ENCODE results near the gene PHKA2. TPM values are rescaled to one million over a fixed set of nuclear protein-coding genes. Genes with fewer than 3 reads are reported as not detected.

Gene PHKA2
- total RNA-seq, 4 donors from 2014 or later: 17.4 to 30.0 (median 20.2) TPM

- H3K27ac ChIP-seq: no peak overlapping the region
- intact Hi-C loops (cut with DNase I): loop anchor here (10.0 kb wide), 1 partner anchor 477 kb away; no protein-coding TSS in a partner anchor
- 95 to 100% methylated on average over 3 to 9 of the region's 9 CpGs for WGBS, 2 donors
- H3K27me3 ChIP-seq: no peaks in the 10 kb centered on the region
- TF ChIP-seq, protein P1, sequence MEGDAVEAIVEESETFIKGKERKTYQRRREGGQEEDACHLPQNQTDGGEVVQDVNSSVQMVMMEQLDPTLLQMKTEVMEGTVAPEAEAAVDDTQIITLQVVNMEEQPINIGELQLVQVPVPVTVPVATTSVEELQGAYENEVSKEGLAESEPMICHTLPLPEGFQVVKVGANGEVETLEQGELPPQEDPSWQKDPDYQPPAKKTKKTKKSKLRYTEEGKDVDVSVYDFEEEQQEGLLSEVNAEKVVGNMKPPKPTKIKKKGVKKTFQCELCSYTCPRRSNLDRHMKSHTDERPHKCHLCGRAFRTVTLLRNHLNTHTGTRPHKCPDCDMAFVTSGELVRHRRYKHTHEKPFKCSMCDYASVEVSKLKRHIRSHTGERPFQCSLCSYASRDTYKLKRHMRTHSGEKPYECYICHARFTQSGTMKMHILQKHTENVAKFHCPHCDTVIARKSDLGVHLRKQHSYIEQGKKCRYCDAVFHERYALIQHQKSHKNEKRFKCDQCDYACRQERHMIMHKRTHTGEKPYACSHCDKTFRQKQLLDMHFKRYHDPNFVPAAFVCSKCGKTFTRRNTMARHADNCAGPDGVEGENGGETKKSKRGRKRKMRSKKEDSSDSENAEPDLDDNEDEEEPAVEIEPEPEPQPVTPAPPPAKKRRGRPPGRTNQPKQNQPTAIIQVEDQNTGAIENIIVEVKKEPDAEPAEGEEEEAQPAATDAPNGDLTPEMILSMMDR (IDR thresholded peaks at IDR 0.05): no peak
- no peak for TF ChIP-seq POLR2A (IDR thresholded peaks at IDR 0.05)
- H3K4me1 ChIP-seq: peaks cover 0 to 15% of the 10 kb centered on the region in 2 donors
- H3K36me3 ChIP-seq: no peaks in the 10 kb centered on the region
- H3K9me3 ChIP-seq: no peaks in the 10 kb centered on the region
- DNase-seq: no peak
- H3K4me3 ChIP-seq (replicated peaks in 1 of 3): no peak overlapping the region
These were observed 92.4 kb downstream of the PHKA2 start for GRCh38 chrX:18891548-18891945.

DNA sequence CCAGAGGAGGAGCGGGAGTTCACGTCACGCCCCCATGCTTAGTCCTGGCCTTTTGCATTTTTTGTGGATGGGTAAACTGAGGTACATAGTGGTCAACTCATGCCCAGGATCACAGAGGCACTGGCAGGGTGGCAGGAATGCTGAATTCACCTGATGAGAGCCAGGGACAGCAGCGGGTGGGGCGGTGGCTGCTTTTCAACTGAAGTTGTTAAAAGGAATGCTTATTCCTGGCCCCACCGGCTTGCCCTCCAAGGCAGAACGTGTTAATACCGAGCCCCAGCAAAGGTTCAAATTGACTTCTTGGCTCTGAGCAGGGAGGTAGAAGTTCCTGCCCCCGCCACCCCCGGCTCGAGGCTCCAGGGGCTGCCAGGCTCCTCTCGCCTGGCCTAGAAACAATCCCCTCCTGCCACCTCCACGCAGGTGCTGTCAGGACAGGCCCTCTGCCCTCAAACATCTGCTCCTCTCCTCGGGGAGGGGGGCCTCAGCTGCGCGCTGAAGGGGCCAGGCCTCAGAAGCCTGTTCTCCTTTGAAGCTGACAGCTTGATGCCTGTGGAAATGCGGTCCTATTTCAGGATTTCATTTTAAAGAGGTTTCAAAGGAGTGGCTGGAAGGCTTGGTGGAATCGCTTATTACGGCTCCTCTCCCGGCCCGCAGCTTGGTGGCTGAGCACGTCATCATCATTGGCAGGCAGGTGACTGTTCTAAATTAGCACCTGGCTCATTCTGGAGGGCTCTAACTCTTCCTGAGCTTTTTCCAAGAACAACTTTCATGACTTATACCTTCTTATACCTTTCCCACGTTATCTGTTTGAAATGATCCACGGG lies 93.0 kb downstream of the PHKA2 start:
- H3K36me3 ChIP-seq: no peaks in the 10 kb centered on the region
- WGBS, 2 donors: 89 to 98% methylated on average over 10 to 13 of the region's 24 CpGs
- H3K9me3 ChIP-seq: no peaks in the 10 kb centered on the region
- no peak for TF ChIP-seq POLR2A (IDR thresholded peaks at IDR 0.05)
- TF ChIP-seq, protein P1 (IDR thresholded peaks at IDR 0.05): no peak
- H3K4me1 ChIP-seq: peaks cover 0 to 18% of the 10 kb centered on the region in 2 donors
- no peak for DNase-seq
- no peak overlapping the region for H3K4me3 ChIP-seq (replicated peaks in 1 of 3)
- no peaks in the 10 kb centered on the region for H3K27me3 ChIP-seq
- H3K27ac ChIP-seq: no peak overlapping the region
- intact Hi-C loops (cut with DNase I): loop anchor here (10.0 kb wide), 1 partner anchor 476 kb away; no protein-coding TSS in a partner anchor

GRCh38 chrX:18890049-18890381 lies 93.9 kb downstream of the PHKA2 start:
- Histone ChIP-seq H3K27ac (no peak overlapping the region), H3K4me3 (replicated peaks in 1 of 3) (no peak overlapping the region), H3K4me1 (peaks cover 0 to 24% of the 10 kb centered on the region in 2 donors), H3K36me3 (no peaks in the 10 kb centered on the region), H3K9me3 (no peaks in the 10 kb centered on the region), H3K27me3 (no peaks in the 10 kb centered on the region)
- whole genome bisulfite sequencing, 2 donors: 87 to 96% methylated on average over 3 to 5 of the region's 7 CpGs
- no peak for DNase-seq
- no peak for TF ChIP-seq POLR2A (IDR thresholded peaks at IDR 0.05)
- TF ChIP-seq, protein P1 (IDR thresholded peaks at IDR 0.05): no peak
- intact Hi-C loops (cut with DNase I): loop anchor here (10.0 kb wide), 1 partner anchor 475 kb away; no protein-coding TSS in a partner anchor

DNA sequence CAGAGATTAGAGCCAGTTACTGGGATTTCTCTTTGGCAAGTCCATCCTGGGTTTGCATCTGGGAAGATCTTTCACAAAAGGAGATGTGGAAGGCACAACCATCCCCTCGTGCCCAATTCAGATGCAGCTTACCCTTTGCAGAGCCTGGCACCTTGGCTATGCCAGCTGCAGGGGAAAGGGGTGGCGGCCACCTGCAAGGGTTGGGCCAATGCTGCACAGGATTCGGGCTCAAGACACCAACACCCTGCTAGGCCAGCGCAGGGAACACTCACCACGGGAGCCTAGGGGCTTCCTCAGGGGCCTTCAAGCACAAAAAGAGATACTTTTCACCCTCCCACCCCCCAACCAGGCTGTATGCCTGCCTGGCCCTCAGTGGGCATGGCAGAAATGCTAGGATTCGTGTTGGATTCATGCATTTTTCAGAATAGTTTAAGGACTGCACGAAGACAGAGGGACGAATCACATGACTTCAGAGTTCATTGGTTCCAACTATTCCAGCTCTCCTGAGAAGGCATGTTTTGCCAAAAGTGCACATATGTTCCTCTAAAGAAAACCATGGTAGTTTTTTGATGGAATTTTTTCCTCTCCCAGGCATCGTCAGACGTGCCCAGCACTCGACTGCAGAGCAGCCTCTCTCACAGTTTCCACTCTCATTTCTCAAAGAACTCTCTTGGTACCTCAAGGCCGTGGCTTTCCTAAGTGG lies 94.4 kb downstream of the PHKA2 start:
- whole genome bisulfite sequencing, 2 donors: 41 to 43% methylated on average over 5 to 9 of the region's 12 CpGs
- Histone ChIP-seq H3K27ac (peak overlapping the region in 1 of 3 donors; percentile 33), H3K36me3 (no peaks in the 10 kb centered on the region), H3K4me3 (replicated peaks in 1 of 3) (no peak overlapping the region), H3K9me3 (no peaks in the 10 kb centered on the region), H3K27me3 (no peaks in the 10 kb centered on the region), H3K4me1 (peaks cover 0 to 24% of the 10 kb centered on the region in 2 donors)
- no peak for TF ChIP-seq POLR2A (IDR thresholded peaks at IDR 0.05)
- TF ChIP-seq, protein P1 (IDR thresholded peaks at IDR 0.05): no peak
- DNase-seq: no peak
- intact Hi-C loops (cut with DNase I): loop anchor here (10.0 kb wide), 1 partner anchor 475 kb away; no protein-coding TSS in a partner anchor
